Measurements from ENCODE around the gene IGF1.

The IGF1 gene

DNA sequence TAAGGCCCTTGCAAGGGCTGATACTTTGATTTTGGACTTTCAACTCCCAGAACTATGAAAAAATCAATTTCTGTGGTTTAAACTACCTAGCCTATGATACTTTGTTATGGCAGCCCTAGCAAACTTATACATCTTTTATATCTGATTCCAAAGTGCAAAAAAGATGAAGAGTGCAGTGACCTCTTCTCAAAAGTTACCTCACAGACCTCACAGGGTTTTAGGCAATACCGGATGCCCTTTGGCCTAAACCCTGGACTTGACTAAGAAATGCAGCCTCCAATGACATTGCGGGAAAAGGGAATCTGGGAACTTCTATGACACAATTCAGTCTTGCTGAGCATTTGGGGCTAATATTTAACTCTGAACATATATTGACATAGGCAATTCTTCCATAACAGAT, 63.3 kb downstream of the IGF1 start:
- in situ Hi-C loops (cut with HindIII; ENCODE audit: low sequenced_read_pairs): no loop called here
- no peak for DNase-seq (ENCODE audit: low read depth, low spot score)
- TF ChIP-seq, protein P1, sequence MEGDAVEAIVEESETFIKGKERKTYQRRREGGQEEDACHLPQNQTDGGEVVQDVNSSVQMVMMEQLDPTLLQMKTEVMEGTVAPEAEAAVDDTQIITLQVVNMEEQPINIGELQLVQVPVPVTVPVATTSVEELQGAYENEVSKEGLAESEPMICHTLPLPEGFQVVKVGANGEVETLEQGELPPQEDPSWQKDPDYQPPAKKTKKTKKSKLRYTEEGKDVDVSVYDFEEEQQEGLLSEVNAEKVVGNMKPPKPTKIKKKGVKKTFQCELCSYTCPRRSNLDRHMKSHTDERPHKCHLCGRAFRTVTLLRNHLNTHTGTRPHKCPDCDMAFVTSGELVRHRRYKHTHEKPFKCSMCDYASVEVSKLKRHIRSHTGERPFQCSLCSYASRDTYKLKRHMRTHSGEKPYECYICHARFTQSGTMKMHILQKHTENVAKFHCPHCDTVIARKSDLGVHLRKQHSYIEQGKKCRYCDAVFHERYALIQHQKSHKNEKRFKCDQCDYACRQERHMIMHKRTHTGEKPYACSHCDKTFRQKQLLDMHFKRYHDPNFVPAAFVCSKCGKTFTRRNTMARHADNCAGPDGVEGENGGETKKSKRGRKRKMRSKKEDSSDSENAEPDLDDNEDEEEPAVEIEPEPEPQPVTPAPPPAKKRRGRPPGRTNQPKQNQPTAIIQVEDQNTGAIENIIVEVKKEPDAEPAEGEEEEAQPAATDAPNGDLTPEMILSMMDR (IDR thresholded peaks at IDR 0.05; ENCODE audit: low read depth, low read length): no peak
- H3K4me3 ChIP-seq (ENCODE audit: low read depth, low read length): no peak overlapping the region

DNA sequence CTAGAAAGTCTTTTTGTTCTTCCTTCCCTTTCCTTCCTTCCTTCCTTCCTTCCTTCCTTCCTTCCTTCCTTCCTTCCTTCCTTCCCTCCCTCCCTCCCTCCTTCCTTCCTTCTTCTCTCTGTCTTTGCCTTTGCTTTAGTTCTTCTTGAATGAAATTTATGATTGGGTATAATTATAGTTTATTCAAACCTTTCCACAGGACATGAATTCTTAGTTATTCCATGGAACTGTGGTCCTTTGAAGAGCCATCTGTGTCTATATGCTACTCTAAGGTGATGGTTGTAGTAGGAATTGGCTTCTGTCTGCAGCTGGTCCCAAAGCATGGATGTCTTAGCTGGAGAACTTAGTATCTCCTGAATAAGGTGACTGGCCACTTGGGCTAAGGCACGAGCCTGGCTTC, 64.8 kb downstream of the IGF1 start:
- in situ Hi-C loops (cut with HindIII; ENCODE audit: low sequenced_read_pairs): no loop called here
- no peak overlapping the region for H3K4me3 ChIP-seq (ENCODE audit: low read depth, low read length)
- TF ChIP-seq, protein P1 (IDR thresholded peaks at IDR 0.05; ENCODE audit: low read depth, low read length): no peak
- DNase-seq (ENCODE audit: low read depth, low spot score): no peak

DNA sequence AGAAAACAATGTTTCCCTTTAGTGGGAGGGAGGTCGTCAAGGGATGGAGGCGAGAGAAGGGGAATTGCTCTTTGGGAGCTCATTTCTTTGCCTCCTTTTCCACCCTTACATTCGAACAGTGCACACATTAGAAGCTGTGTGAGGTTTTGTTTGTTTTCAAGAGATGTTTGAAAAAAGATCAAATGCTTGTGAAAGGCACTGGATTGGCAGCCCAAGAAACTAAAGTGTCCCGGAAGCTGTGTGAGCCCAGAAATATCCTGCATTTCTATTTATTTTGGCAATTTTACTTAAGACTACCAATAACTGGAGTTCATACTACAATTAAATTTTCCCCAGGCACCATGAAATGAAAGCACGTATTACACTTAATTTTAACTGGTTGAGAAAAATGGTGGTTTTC, 67.0 kb downstream of the IGF1 start:
- H3K4me3 ChIP-seq (ENCODE audit: low read depth, low read length): no peak overlapping the region
- in situ Hi-C loops (cut with HindIII; ENCODE audit: low sequenced_read_pairs): no loop called here
- no peak for DNase-seq (ENCODE audit: low read depth, low spot score)
- TF ChIP-seq, protein P1 (IDR thresholded peaks at IDR 0.05; ENCODE audit: low read depth, low read length): no peak

DNA sequence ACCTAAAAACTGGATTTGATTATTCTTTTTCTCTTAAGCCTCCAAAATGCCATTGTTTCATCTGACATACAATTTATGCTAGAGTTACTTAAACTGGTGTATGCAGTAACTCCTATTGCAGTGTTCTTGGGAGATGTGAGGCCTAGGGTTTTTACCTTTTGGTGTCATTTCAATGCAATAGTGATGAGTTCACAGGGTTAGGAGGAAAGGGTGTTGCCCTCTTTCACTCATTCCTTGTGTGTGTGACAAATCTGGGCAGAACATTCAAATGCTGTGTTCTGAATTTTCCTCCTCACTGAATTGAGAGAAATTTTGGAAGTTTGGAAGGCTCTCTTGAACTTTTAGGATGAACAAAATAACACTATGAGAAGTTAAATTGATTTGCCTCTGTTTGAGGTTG, 69.9 kb downstream of the IGF1 start:
- in situ Hi-C loops (cut with HindIII; ENCODE audit: low sequenced_read_pairs): no loop called here
- H3K4me3 ChIP-seq (ENCODE audit: low read depth, low read length): no peak overlapping the region
- no peak for DNase-seq (ENCODE audit: low read depth, low spot score)
- TF ChIP-seq, protein P1 (IDR thresholded peaks at IDR 0.05; ENCODE audit: low read depth, low read length): no peak

DNA sequence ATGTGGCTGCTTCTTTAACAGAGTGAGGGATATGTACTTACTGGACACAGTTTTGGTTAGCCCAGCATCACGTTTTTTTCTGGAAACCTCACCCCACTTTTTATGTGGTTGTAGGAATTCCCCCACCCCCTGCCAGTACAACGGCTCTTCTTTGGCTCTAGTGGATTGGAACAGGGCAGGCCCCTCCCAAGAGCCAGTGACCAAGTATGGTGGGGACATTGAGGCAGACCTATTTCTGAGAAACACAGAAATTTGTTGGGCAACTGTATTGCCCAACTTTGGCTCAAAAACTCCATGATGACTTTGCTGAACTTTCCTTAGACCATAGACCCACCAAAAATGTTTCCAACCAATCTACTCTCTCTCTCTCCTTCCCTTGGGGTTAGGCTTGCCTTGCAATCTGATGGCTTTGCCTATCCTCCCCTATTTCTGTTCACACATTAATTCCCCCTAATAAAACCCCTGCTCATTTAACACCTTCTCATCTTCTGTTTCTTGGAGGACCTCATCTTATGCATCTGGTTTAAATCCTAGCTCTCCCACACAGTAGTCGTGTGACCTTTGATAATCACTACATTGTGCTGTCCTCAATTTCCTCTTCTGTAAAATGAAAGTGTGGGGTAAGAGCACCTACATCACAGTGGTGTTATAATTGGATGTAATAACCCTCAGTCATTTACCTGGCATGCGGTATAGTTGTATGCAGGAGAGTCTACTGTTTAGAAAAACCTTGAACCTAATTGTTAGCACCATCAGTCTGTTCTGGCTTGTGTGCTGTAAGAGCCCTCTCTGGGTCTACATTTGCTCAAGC, 71.7 kb downstream of the IGF1 start:
- in situ Hi-C loops (cut with HindIII; ENCODE audit: low sequenced_read_pairs): no loop called here
- no peak for DNase-seq (ENCODE audit: low read depth, low spot score)
- H3K4me3 ChIP-seq (ENCODE audit: low read depth, low read length): no peak overlapping the region
- TF ChIP-seq, protein P1 (IDR thresholded peaks at IDR 0.05; ENCODE audit: low read depth, low read length): no peak

DNA sequence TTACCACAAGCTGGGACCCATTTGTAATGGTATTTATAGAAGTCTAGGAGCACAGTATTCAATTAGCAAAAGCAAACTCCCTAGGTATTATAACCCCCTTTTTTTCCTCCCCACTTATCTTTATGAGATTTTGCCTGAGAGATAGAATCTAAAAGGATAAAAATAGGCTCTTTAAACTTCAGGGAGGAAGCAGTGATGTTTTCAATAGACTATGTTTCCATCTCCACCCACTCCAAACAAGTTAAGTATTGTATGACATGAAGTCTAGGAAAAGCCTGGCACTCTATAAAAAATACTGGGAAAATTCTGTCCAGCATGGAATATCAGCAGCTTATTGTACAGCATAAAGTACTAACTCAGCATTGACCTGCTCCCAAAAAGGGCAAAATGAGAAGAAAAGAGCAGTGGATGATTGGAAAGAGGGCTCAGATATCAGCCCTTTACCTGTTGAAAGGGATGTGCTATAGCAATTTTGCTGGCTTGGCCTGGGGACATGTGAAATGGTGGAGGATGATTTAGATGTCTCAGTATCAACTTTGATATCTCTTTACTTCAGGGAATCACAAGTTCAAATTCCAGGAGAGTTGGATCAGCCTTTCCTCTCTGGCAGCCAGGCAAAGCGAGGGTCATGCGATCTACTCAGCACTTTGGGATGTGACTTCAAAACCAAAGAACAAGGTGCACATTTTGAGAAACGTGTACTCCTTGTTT, 72.4 kb downstream of the IGF1 start:
- in situ Hi-C loops (cut with HindIII; ENCODE audit: low sequenced_read_pairs): no loop called here
- no peak overlapping the region for H3K4me3 ChIP-seq (ENCODE audit: low read depth, low read length)
- no peak for DNase-seq (ENCODE audit: low read depth, low spot score)
- TF ChIP-seq, protein P1 (IDR thresholded peaks at IDR 0.05; ENCODE audit: low read depth, low read length): no peak
